Body of pancreas (tissue), 4 donors: ENCODE results near the gene IL1RAPL2. TPM values are rescaled to one million over a fixed set of nuclear protein-coding genes. Genes with fewer than 3 reads are reported as not detected.
"Not testable (repeated sequence)": the region's sequence is repeated elsewhere in the genome, so short reads cannot be mapped to it uniquely, and the experiment has no call there.

Experiments
- ATAC-seq: fragments of 150-250 bp; one replicate; pipeline ENCODE4 v1.9.1; 2016
- DNase-seq, 4 donors: peaks; one replicate each; pipeline ENCODE4 v3.0.0-alpha.2; 2019
- H3K27ac ChIP-seq, 4 donors: fragments of 200-600 bp; sonication (generic); 1 replicate in 3 of 4; 2 replicates in 1 of 4; pipeline versions ENCODE4 v1.5.1 to v1.6.1; 2016 to 2019; ENCODE audit warnings: mild to moderate bottlenecking in 1 of 4, mixed read lengths in 1 of 4, moderate library complexity in 1 of 4
- H3K27me3 ChIP-seq, 2 donors: fragments of 200-600 bp; sonication (generic); one replicate each; pipeline ENCODE4 v1.6.0; 2016; ENCODE audit warnings: mild to moderate bottlenecking in 1 of 2
- H3K36me3 ChIP-seq, 2 donors: fragments of 200-600 bp; sonication (generic); replicated peaks in 1 of 2; 2 replicates each; pipeline ENCODE4 v1.5.1; 2016; ENCODE audit warnings: low read depth in 2 of 2; ENCODE audit not compliant: insufficient read depth in 1 of 2
- H3K4me1 ChIP-seq: fragments of 200-600 bp; sonication (generic); one replicate; pipeline ENCODE4 v1.6.0; 2016
- H3K4me3 ChIP-seq, 2 donors: fragments of 200-600 bp; sonication (generic); 1 replicate in 1 of 2; 2 replicates in 1 of 2; pipeline ENCODE4 v1.5.1; 2016 to 2019
- H3K9me3 ChIP-seq, 3 donors: fragments of 200-600 bp; sonication (generic); 1 replicate in 2 of 3; 2 replicates in 1 of 3; pipeline ENCODE4 v1.5.1; 2016
- CTCF ChIP-seq, 7 experiments: fragments of 450-650 bp in 4 of 7; fragments of 200-600 bp in 3 of 7; sonication (generic) in 3 of 7; IDR thresholded peaks; one replicate each; pipeline ENCODE4 v1.5.1; 2016 to 2019; ENCODE audit warnings: antibody characterized with exemption in 7 of 7
- POLR2A ChIP-seq, 3 donors: fragments of 450-650 bp; IDR thresholded peaks; one replicate each; pipeline ENCODE4 v1.6.1; 2016; ENCODE audit warnings: antibody characterized with exemption in 3 of 3, mild to moderate bottlenecking in 2 of 3
- WGBS, 2 donors: methylation state at CpG; one replicate each; pipeline ENCODE4 v1.1.5; 2017; 5-methylcytosine and 5-hydroxymethylcytosine counted together
- intact Hi-C: fragments of 100-400 bp; cut with DNase I; formaldehyde crosslinking; loops from one replicate; pipeline ENCODE4 v1.15.1; 2023
- total RNA-seq, 2 donors: library from RNA; depleted of rRNA; stranded (reverse); fragments of >200 nt; gene quantifications; one replicate each; pipeline ENCODE4 v1.1.0, GENCODE V29; 2016

IL1RAPL2 gene
- not detected for total RNA-seq

DNA sequence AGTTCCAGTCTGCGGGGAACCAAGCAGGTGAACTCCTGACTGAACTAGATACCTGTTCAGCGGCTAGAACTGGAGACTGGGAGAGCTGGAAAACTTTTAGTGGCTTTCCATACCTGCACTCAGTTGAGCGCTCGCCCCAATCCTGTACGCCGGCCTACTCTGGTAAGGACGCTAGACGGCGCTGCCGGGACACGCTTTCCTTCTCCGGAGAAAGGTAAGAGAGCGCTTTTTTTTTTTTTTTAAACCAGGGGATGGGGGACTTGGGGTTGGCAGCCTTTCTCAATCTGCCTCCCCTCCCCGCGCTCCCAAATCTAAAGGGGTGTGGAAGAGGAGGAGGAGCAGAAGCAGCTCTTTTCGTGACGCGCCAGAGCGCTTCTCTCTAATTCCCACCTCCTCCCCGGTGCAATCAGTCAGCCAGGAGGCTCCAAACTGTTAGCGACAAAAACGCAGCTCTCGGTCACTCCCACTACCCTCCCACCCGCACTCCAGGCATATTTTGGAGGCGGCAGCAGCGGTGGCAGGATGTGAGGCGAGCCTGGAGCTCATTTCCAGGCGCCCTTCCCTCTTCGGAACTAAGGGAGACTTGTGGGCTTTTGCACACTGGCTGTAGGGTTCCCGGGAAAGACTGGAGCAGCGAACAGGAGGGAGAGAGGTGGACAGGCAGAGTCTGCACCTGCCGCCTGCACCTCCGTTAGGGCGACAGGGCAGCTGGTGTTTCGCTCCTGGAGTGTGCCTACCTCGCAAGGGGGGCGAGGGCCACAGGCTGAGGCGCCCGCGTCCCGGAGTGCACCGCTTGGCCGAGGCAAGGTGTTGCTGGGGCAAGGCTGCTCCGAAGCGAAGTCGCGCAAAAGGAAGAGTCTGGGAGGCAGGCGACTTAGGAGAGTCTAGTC, at the start of gene IL1RAPL2:
Gene IL1RAPL2, plus strand, starts transcription at position 409 of the 890 bp plus-strand sequence.
- no peaks in the 10 kb centered on the region for H3K27me3 ChIP-seq
- DNase-seq (peak; percentile 48 to 71 (median 57)), ATAC-seq (peak; percentile 64)
- peaks cover 14% of the 10 kb centered on the region for H3K4me1 ChIP-seq
- H3K4me3 ChIP-seq, result no peak within 1 kb of the TSS
- no peak within 1 kb of the TSS for H3K27ac ChIP-seq
- TF ChIP-seq POLR2A (IDR thresholded peaks at IDR 0.05) (no peak), CTCF (IDR thresholded peaks at IDR 0.05) (peak; percentile 20 to 60 (median 44))
- intact Hi-C loops, result no loop called here
- WGBS, 2 donors, result 0 to 1% methylated on average over 8 to 48 of the region's 48 CpGs
- H3K36me3 ChIP-seq, result no peaks in the 10 kb centered on the region
- H3K9me3 ChIP-seq, result no peaks in the 10 kb centered on the region

- ATAC-seq, result no peak
- intact Hi-C loops, result no loop called here
- H3K27ac ChIP-seq, result no peak overlapping the region
- H3K27me3 ChIP-seq, result no peaks in the 10 kb centered on the region
- TF ChIP-seq CTCF (IDR thresholded peaks at IDR 0.05) (no peak), POLR2A (IDR thresholded peaks at IDR 0.05) (no peak)
- no peak for DNase-seq
- H3K36me3 ChIP-seq, result no peaks in the 10 kb centered on the region
- no peak overlapping the region for H3K4me3 ChIP-seq
- H3K9me3 ChIP-seq, result no peaks in the 10 kb centered on the region
- no peaks in the 10 kb centered on the region for H3K4me1 ChIP-seq
- WGBS, 2 donors, result 19% methylated on average over 2 of the region's 2 CpGs; no CpG with 5 or more reads in 1 of the 2 donors
Observed at GRCh38 chrX:104522386-104522785, 43.6 kb upstream of the IL1RAPL2 start.

DNA sequence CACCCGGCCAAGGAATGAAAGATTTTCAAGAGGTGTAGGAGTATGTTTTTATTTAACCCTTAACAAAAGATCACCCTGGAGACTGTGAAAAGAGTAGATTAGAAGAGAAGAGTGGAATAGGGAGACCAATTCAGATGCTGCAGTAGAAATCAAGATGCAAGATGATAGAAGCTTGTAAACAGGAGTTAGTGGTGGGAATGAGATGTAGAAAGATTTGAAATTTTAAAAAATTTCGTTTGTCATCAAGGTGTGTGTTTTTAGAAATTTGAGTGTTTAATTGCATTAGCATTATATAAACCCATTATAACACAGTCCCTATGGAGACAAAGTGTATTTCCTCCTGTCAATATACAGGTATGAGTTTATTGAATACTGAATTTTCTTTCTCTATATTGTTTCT, 42.1 kb upstream of the IL1RAPL2 start:
- Histone ChIP-seq H3K4me3 (no peak overlapping the region), H3K9me3 (no peaks in the 10 kb centered on the region), H3K27me3 (no peaks in the 10 kb centered on the region), H3K4me1 (no peaks in the 10 kb centered on the region), H3K27ac (no peak overlapping the region), H3K36me3 (no peaks in the 10 kb centered on the region)
- intact Hi-C loops, result no loop called here
- no peak for DNase-seq
- WGBS, 2 donors, result 31 to 39% methylated on average over 2 of the region's 2 CpGs
- no peak for ATAC-seq
- TF ChIP-seq POLR2A (IDR thresholded peaks at IDR 0.05), result no peak
- TF ChIP-seq CTCF (IDR thresholded peaks at IDR 0.05), result no peak

DNA sequence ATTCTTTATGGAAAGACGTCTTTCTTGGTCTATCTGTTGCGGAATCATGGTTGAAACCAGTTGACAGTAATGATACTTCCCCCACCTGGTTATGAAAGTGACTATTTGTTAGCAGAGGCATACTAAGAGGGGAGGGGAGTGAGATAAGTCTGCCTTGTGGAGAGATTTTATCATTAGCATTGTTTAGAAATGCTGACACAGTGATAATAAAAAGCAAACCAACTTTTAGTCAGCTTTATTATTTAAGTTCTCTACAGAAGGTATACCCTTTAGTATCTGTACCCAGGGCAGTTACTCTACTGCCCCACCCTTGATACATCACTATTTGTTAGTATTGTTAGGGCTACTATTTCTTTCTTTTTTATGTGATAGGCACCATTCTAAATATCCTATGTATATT, 26.9 kb upstream of the IL1RAPL2 start:
- H3K27ac ChIP-seq, result no peak overlapping the region
- WGBS, 2 donors, result 30 to 56% methylated on average over 2 of the region's 2 CpGs
- intact Hi-C loops, result no loop called here
- ATAC-seq (no peak), DNase-seq (no peak)
- no peak for TF ChIP-seq POLR2A (IDR thresholded peaks at IDR 0.05)
- TF ChIP-seq CTCF (IDR thresholded peaks at IDR 0.05), result no peak
- no peak overlapping the region for H3K4me3 ChIP-seq
- H3K4me1 ChIP-seq, result no peaks in the 10 kb centered on the region
- no peaks in the 10 kb centered on the region for H3K27me3 ChIP-seq
- H3K36me3 ChIP-seq, result no peaks in the 10 kb centered on the region
- H3K9me3 ChIP-seq, result no peaks in the 10 kb centered on the region

DNA sequence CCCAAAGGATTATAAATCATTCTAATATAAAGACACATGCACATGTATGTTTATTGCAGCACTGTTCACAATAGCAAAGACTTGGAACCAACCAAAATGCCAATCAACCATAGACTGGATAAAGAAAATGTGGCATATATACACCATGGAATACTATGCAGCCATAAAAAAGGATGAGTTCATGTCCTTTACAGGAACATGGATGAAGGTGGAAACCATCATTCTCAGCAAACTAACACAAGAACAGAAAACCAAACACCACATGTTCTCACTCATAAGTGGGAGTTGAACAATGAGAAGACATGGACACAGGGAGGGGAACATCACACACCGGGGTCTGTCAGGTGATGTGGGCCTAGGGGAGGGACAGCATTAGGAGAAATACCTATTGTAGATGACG, 23.6 kb upstream of the IL1RAPL2 start:
- ATAC-seq, DNase-seq, H3K9me3 ChIP-seq, H3K4me3 ChIP-seq, H3K36me3 ChIP-seq, H3K27ac ChIP-seq, H3K27me3 ChIP-seq, intact Hi-C loops, H3K4me1 ChIP-seq: not testable (repeated sequence)
- 38 to 60% methylated on average over 2 of the region's 2 CpGs for WGBS, 2 donors
